HG02571 (cell line): ENCODE data around the gene SPNS1.

Experiments
- ATAC-seq: cut with Tn5 transposase; IDR thresholded peaks from one replicate; pipeline ENCODE4 v1.9.1; 2021; ENCODE audit warnings: mild to moderate bottlenecking, moderate library complexity; ENCODE audit not compliant: unreplicated experiment

The SPNS1 gene

DNA sequence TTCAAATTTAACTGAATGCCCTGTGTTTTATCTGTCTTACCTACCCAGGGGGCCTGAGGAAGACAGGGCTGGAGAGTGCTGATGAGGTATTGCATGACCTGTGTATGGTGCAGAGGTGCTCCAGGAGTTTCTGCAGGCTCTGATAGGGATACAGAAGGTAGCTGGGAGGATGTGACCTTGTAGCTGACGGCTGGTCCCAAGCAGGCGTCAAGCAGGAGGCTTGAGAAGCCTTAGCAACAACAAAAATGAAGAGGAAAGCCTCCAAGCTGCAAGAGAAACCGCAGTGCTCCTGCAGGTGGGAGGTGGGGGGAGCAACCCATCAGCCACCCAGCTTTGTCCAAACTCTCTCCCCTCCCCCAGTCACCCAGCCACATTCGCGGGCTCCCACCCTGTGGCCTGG lies 50.6 kb downstream of the SPNS1 start:
- ATAC-seq = no peak

DNA sequence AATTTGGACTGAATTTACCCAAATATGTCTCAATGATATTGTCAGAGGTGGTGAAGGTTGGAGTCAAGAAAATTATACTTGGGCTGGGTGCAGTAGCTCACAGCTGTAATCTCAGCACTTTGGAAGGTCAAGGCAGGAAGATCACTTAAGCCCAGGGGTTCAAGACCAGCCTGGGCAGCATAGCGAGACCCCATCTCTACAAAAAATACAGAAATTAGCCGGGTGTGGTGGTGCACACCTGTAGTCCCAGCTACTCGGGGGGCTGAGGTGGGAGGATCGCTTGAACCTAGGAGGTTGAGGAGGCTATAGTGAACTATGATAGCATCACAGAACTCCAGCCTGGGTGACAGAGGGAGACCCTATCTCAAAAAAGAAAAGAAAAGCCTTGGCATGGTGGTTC lies 51.2 kb downstream of the SPNS1 start:
- ATAC-seq = no peak

DNA sequence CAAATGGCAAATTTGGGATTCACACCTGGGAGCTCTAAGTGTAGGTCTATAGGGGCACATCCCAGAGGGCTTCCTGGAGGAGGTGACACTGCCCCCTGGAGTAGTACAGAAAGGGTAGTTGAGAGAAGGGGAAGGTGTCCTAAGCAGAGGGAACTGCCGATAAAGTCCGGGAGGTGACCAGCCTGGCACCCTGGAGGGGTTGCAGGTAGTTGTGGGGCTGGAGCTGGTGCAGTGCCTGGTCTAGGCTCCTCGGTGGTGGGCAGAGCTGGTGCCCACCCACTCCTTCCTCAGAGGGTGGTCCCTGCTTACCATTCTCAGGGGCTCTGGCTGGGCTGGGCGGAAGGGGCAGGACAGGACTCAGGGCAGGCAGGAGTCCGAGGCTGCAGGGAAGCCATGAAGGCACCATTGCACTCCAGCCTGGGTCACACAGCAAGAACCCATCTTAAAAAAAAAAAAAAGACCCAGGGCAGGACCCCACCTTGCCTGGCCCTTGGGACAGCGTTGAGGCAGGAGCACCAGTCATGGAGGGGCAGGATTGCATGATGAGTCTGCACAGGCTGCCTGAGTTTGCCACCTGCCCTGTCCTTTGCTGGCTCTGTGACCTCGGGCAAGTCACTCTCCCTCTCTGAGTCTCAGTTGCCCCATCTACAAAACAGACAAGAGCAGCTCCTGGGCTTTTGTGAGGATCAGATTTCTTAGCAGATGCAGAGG lies 54.0 kb downstream of the SPNS1 start:
- ATAC-seq = no peak

DNA sequence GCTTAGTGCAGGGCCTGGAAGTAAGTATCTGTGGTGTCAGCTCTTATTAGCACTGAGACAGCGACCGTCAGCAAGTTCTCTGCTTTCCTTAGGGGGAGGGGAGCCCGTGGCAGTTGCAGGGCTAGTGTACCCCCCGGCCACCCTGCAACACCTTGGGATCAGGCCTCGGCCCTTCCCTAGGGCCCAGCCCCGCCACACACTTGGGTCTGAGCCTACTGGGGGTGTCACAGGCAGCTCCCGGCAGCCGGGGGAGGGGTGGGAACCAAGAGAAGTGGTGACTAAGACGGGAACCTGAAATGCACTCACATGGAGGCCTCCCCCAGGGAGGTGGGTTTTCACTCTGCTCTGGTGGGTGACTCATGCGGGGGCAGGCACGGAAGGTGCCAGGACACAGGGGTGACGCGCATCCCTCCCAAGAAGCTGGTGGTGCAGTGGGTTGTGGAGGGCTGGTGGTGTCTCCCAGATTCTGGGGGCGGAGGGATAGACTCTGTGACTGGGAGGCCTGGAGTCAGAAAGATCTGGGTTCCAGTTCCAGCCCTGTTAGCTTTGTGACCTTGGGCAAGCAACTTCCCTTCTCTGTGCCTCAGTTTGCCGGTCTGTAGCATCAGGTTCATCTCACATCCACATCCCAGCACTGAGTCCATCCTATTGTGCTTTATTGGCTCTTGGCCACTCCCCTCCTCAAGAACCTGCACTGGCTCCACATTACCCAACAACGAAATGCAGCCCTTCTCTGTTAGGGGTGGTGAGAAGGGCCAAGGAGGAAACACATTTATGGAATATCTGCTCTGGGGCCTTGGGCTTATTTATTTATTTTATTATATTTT lies 54.8 kb downstream of the SPNS1 start:
- ATAC-seq = no peak

DNA sequence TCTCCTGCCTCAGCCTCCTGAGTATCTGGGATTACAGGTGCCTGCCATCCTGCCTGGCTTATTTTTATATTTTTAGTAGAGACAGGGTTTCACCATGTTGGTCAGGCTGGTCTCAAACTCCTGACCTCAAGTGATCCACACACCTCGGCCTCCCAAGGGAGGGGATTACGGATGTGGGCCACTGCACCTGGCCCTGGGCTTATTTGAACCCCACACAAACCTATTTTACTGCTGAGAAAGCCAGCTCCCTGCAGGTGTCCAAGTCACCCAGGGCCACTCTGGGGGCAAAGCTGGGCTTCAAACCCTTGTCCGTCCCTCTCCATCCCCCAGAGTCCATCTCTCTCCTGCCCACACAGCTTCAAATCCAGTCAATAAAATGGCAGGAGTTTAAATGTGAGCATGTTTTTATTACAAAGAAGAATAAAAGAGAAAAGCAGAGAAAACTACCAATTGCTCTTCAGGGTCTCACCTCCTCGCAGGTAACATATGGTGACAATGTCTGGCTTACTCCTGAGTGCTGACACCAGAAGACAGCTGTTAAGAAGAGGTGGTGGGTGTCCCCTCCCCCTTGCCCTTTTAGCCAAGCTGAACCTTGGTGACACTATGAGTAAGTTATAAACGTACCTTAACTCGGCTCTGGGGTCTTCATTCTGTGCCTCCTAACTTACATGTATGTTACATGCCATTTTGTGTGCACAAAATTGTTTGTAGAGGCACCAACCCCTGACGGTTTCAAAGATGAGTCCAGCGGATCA lies 55.7 kb downstream of the SPNS1 start:
- no peak for ATAC-seq
